Measurements from ENCODE around the gene PRLR. TPM values are rescaled to one million over a fixed set of nuclear protein-coding genes. Genes with fewer than 3 reads are reported as not detected.

The PRLR gene
- total RNA-seq, 1 donor from 2014 or later: not detected

GRCh38 chr5:35183556-35183955, 46.7 kb downstream of the PRLR start:
- no peaks in the 10 kb centered on the region for H3K9me3 Mint-ChIP-seq
- H3K36me3 Mint-ChIP-seq (ENCODE audit: low read depth): no peaks in the 10 kb centered on the region
- intact Hi-C loops (cut with micrococcal nuclease): loop anchor here (2.0 kb wide), 1 partner anchor 95 kb away; no protein-coding TSS in a partner anchor
- DNase-seq (ENCODE audit: low spot score): no peak
- H3K27me3 Mint-ChIP-seq (ENCODE audit: insufficient read depth): peaks cover 2% of the 10 kb centered on the region
- H3K27ac Mint-ChIP-seq: no peak overlapping the region
- no peaks in the 10 kb centered on the region for H3K4me1 Mint-ChIP-seq (ENCODE audit: low read depth)
- no peak overlapping the region for H3K4me3 Mint-ChIP-seq

GRCh38 chr5:35182910-35183535, 47.3 kb downstream of the PRLR start:
- H3K4me1 Mint-ChIP-seq (ENCODE audit: low read depth): no peaks in the 10 kb centered on the region
- H3K36me3 Mint-ChIP-seq (ENCODE audit: low read depth): no peaks in the 10 kb centered on the region
- no peaks in the 10 kb centered on the region for H3K9me3 Mint-ChIP-seq
- intact Hi-C loops (cut with micrococcal nuclease): loop anchor here (2.0 kb wide), 1 partner anchor 94 kb away; no protein-coding TSS in a partner anchor
- H3K27me3 Mint-ChIP-seq (ENCODE audit: insufficient read depth): peaks cover 2% of the 10 kb centered on the region
- H3K27ac Mint-ChIP-seq: no peak overlapping the region
- no peak for DNase-seq (ENCODE audit: low spot score)
- H3K4me3 Mint-ChIP-seq: no peak overlapping the region

GRCh38 chr5:35182486-35182885, 47.8 kb downstream of the PRLR start:
- intact Hi-C loops (cut with micrococcal nuclease): loop anchor here (2.0 kb wide), 1 partner anchor 94 kb away; no protein-coding TSS in a partner anchor
- Mint-ChIP-seq H3K36me3 (ENCODE audit: low read depth) (no peaks in the 10 kb centered on the region), H3K4me1 (ENCODE audit: low read depth) (no peaks in the 10 kb centered on the region), H3K4me3 (no peak overlapping the region), H3K9me3 (no peaks in the 10 kb centered on the region), H3K27ac (no peak overlapping the region), H3K27me3 (ENCODE audit: insufficient read depth) (peaks cover 2% of the 10 kb centered on the region)
- DNase-seq (ENCODE audit: low spot score): no peak

GRCh38 chr5:35180046-35180445, 50.2 kb downstream of the PRLR start:
- Mint-ChIP-seq H3K4me1 (ENCODE audit: low read depth) (no peaks in the 10 kb centered on the region), H3K36me3 (ENCODE audit: low read depth) (no peaks in the 10 kb centered on the region), H3K9me3 (no peaks in the 10 kb centered on the region), H3K4me3 (no peak overlapping the region), H3K27me3 (ENCODE audit: insufficient read depth) (peaks cover 4% of the 10 kb centered on the region), H3K27ac (no peak overlapping the region)
- intact Hi-C loops (cut with micrococcal nuclease): no loop called here
- no peak for DNase-seq (ENCODE audit: low spot score)

GRCh38 chr5:35177783-35178182, 52.5 kb downstream of the PRLR start:
- no peak for DNase-seq (ENCODE audit: low spot score)
- Mint-ChIP-seq H3K27me3 (ENCODE audit: insufficient read depth) (peaks cover 3% of the 10 kb centered on the region), H3K4me3 (no peak overlapping the region), H3K4me1 (ENCODE audit: low read depth) (no peaks in the 10 kb centered on the region), H3K36me3 (ENCODE audit: low read depth) (no peaks in the 10 kb centered on the region), H3K9me3 (no peaks in the 10 kb centered on the region), H3K27ac (no peak overlapping the region)
- intact Hi-C loops (cut with micrococcal nuclease): no loop called here

- intact Hi-C loops (cut with micrococcal nuclease): no loop called here
- Mint-ChIP-seq H3K27ac (no peak overlapping the region), H3K9me3 (peaks cover 8% of the 10 kb centered on the region), H3K36me3 (ENCODE audit: low read depth) (no peaks in the 10 kb centered on the region), H3K4me1 (ENCODE audit: low read depth) (no peaks in the 10 kb centered on the region), H3K27me3 (ENCODE audit: insufficient read depth) (peaks cover 3% of the 10 kb centered on the region), H3K4me3 (no peak overlapping the region)
- no peak for DNase-seq (ENCODE audit: low spot score)
Observed at GRCh38 chr5:35172533-35172932, 57.8 kb downstream of the PRLR start.

GRCh38 chr5:35171991-35172390, 58.3 kb downstream of the PRLR start:
- intact Hi-C loops (cut with micrococcal nuclease): no loop called here
- Mint-ChIP-seq H3K9me3 (peaks cover 9% of the 10 kb centered on the region), H3K4me3 (no peak overlapping the region), H3K4me1 (ENCODE audit: low read depth) (no peaks in the 10 kb centered on the region), H3K27ac (no peak overlapping the region), H3K27me3 (ENCODE audit: insufficient read depth) (peaks cover 3% of the 10 kb centered on the region), H3K36me3 (ENCODE audit: low read depth) (no peaks in the 10 kb centered on the region)
- no peak for DNase-seq (ENCODE audit: low spot score)

- no peak for DNase-seq (ENCODE audit: low spot score)
- Mint-ChIP-seq H3K27me3 (ENCODE audit: insufficient read depth) (peaks cover 3% of the 10 kb centered on the region), H3K9me3 (peaks cover 9% of the 10 kb centered on the region), H3K27ac (no peak overlapping the region), H3K36me3 (ENCODE audit: low read depth) (no peaks in the 10 kb centered on the region), H3K4me1 (ENCODE audit: low read depth) (no peaks in the 10 kb centered on the region), H3K4me3 (no peak overlapping the region)
- intact Hi-C loops (cut with micrococcal nuclease): no loop called here
Observed at GRCh38 chr5:35171078-35171477, 59.2 kb downstream of the PRLR start.

- Mint-ChIP-seq H3K36me3 (ENCODE audit: low read depth) (no peaks in the 10 kb centered on the region), H3K27me3 (ENCODE audit: insufficient read depth) (no peaks in the 10 kb centered on the region), H3K9me3 (peaks cover 9% of the 10 kb centered on the region), H3K4me3 (no peak overlapping the region), H3K27ac (no peak overlapping the region), H3K4me1 (ENCODE audit: low read depth) (no peaks in the 10 kb centered on the region)
- no peak for DNase-seq (ENCODE audit: low spot score)
- intact Hi-C loops (cut with micrococcal nuclease): no loop called here
Observed at GRCh38 chr5:35166043-35166442, 64.2 kb downstream of the PRLR start.

- H3K9me3 Mint-ChIP-seq: peaks cover 9% of the 10 kb centered on the region
- no peaks in the 10 kb centered on the region for H3K27me3 Mint-ChIP-seq (ENCODE audit: insufficient read depth)
- no peaks in the 10 kb centered on the region for H3K36me3 Mint-ChIP-seq (ENCODE audit: low read depth)
- intact Hi-C loops (cut with micrococcal nuclease): no loop called here
- H3K27ac Mint-ChIP-seq: no peak overlapping the region
- no peaks in the 10 kb centered on the region for H3K4me1 Mint-ChIP-seq (ENCODE audit: low read depth)
- DNase-seq (ENCODE audit: low spot score): no peak
- no peak overlapping the region for H3K4me3 Mint-ChIP-seq
Observed at GRCh38 chr5:35164860-35165542, 65.3 kb downstream of the PRLR start.

- DNase-seq (ENCODE audit: low spot score): no peak
- H3K27ac Mint-ChIP-seq: no peak overlapping the region
- no peaks in the 10 kb centered on the region for H3K4me1 Mint-ChIP-seq (ENCODE audit: low read depth)
- peaks cover 9% of the 10 kb centered on the region for H3K9me3 Mint-ChIP-seq
- H3K4me3 Mint-ChIP-seq: no peak overlapping the region
- intact Hi-C loops (cut with micrococcal nuclease): no loop called here
- H3K36me3 Mint-ChIP-seq (ENCODE audit: low read depth): no peaks in the 10 kb centered on the region
- H3K27me3 Mint-ChIP-seq (ENCODE audit: insufficient read depth): no peaks in the 10 kb centered on the region
Observed at GRCh38 chr5:35163710-35164033, 66.6 kb downstream of the PRLR start.

GRCh38 chr5:35162848-35163709, 67.2 kb downstream of the PRLR start:
- H3K36me3 Mint-ChIP-seq (ENCODE audit: low read depth): no peaks in the 10 kb centered on the region
- no peak overlapping the region for H3K4me3 Mint-ChIP-seq
- no peaks in the 10 kb centered on the region for H3K4me1 Mint-ChIP-seq (ENCODE audit: low read depth)
- DNase-seq (ENCODE audit: low spot score): no peak
- intact Hi-C loops (cut with micrococcal nuclease): no loop called here
- H3K9me3 Mint-ChIP-seq: peaks cover 6% of the 10 kb centered on the region
- no peak overlapping the region for H3K27ac Mint-ChIP-seq
- peaks cover 3% of the 10 kb centered on the region for H3K27me3 Mint-ChIP-seq (ENCODE audit: insufficient read depth)

GRCh38 chr5:35161652-35162273, 68.5 kb downstream of the PRLR start:
- H3K4me3 Mint-ChIP-seq: no peak overlapping the region
- no peaks in the 10 kb centered on the region for H3K4me1 Mint-ChIP-seq (ENCODE audit: low read depth)
- no peaks in the 10 kb centered on the region for H3K36me3 Mint-ChIP-seq (ENCODE audit: low read depth)
- no peak overlapping the region for H3K27ac Mint-ChIP-seq
- intact Hi-C loops (cut with micrococcal nuclease): no loop called here
- DNase-seq (ENCODE audit: low spot score): no peak
- peaks cover 3% of the 10 kb centered on the region for H3K27me3 Mint-ChIP-seq (ENCODE audit: insufficient read depth)
- no peaks in the 10 kb centered on the region for H3K9me3 Mint-ChIP-seq
